ENCODE results near the gene ATP1A1.

The ATP1A1 gene

DNA sequence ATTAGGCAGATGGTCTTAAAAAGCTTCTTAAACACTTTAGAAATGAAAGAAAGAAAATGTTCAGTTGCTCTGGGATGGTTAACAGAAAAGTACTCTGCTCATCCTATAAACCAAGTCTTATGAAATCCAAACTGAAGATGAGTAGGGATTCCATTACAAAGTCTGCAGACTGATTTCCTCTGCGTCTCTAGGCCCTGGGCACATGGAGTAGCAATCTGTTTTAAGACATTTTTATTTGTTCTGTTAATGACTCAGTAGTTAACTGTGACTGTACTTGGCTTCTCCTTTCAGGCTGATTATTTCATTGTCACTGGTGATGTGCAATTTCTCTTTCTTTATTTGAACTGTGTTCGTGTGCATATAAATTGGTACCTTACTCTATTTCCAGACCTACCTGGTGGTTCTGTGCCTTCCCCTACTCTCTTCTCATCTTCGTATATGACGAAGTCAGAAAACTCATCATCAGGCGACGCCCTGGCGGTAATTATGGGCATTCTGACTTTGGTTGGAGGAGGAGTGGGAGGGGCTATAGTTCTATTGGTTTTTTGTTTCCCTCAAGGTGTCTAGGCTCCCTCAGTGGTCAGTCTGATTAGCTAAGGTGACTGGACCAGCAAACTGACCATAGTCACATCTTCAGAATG is 30.6 kb downstream of the ATP1A1 start:
- Histone ChIP-seq H3K9ac (ENCODE audit: low read length) (no peak overlapping the region), H4K20me1 (ENCODE audit: low read depth, low read length) (no peaks in the 10 kb centered on the region), H3K79me2 (ENCODE audit: insufficient read depth, low read length) (no peaks in the 10 kb centered on the region), H3K9me2 (replicated peaks; ENCODE audit: insufficient read depth, low read length) (no peaks in the 10 kb centered on the region), H3K4me2 (ENCODE audit: low read depth, low read length, poor library complexity, severe bottlenecking) (no peak overlapping the region), H3K4me3 (ENCODE audit: insufficient read depth, low read length, poor library complexity, severe bottlenecking) (no peak overlapping the region), H3K27ac (ENCODE audit: low read depth, low read length) (no peak overlapping the region), H3F3A (ENCODE audit: insufficient read depth) (no peaks in the 10 kb centered on the region), H3K9me3 (ENCODE audit: insufficient read depth, low read length) (no peaks in the 10 kb centered on the region), H2AFZ (ENCODE audit: low read depth, low read length, severe bottlenecking) (no peak overlapping the region), H3K27me3 (ENCODE audit: low read length) (no peaks in the 10 kb centered on the region), H3K36me3 (ENCODE audit: low read length) (peaks cover 6% of the 10 kb centered on the region; the same call in 1 of the 2 replicates)
- TF ChIP-seq CTCF (IDR thresholded peaks at IDR 0.05; ENCODE audit: insufficient read depth, low read length, poor library complexity, severe bottlenecking), result no peak
- no peak for TF ChIP-seq EZH2phosphoT487 (conservative IDR thresholded peaks at IDR 0.05; ENCODE audit: low read length)

DNA sequence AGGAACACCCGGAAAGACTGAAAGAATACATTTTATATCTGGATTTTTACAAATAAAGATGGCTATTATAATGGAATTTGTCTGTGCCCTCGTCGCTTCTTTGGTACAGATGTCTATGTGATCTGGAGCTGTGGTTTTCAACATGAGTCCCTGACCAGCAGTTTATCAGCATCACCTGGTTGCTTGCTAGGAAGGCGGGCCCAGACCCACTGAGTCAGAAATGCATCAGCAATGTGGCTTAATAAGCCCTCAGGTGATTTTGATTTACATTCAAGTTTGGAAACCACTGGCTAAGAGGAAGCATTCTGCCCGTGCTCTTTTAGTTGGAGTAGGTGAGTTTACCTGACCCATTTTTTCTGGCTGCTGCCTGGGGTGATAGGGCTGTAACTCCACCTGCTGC is 31.7 kb downstream of the ATP1A1 start:
- no peaks in the 10 kb centered on the region for H3F3A ChIP-seq (ENCODE audit: insufficient read depth)
- no peak overlapping the region for H3K4me3 ChIP-seq (ENCODE audit: insufficient read depth, low read length, poor library complexity, severe bottlenecking)
- H3K9ac ChIP-seq (ENCODE audit: low read length), result no peak overlapping the region
- H3K27ac ChIP-seq (ENCODE audit: low read depth, low read length), result no peak overlapping the region
- no peaks in the 10 kb centered on the region for H4K20me1 ChIP-seq (ENCODE audit: low read depth, low read length)
- no peak overlapping the region for H2AFZ ChIP-seq (ENCODE audit: low read depth, low read length, severe bottlenecking)
- H3K4me2 ChIP-seq (ENCODE audit: low read depth, low read length, poor library complexity, severe bottlenecking), result no peak overlapping the region
- H3K79me2 ChIP-seq (ENCODE audit: insufficient read depth, low read length), result no peaks in the 10 kb centered on the region
- no peaks in the 10 kb centered on the region for H3K9me2 ChIP-seq (replicated peaks; ENCODE audit: insufficient read depth, low read length)
- no peaks in the 10 kb centered on the region for H3K27me3 ChIP-seq (ENCODE audit: low read length)
- H3K9me3 ChIP-seq (ENCODE audit: insufficient read depth, low read length), result no peaks in the 10 kb centered on the region
- no peak for TF ChIP-seq EZH2phosphoT487 (conservative IDR thresholded peaks at IDR 0.05; ENCODE audit: low read length)
- no peak for TF ChIP-seq CTCF (IDR thresholded peaks at IDR 0.05; ENCODE audit: insufficient read depth, low read length, poor library complexity, severe bottlenecking)
- no peaks in the 10 kb centered on the region for H3K36me3 ChIP-seq (ENCODE audit: low read length)

GRCh38 chr1:116405241-116406135 is 32.4 kb downstream of the ATP1A1 start:
- H3K4me3 ChIP-seq (ENCODE audit: insufficient read depth, low read length, poor library complexity, severe bottlenecking), result no peak overlapping the region
- no peaks in the 10 kb centered on the region for H3K9me2 ChIP-seq (replicated peaks; ENCODE audit: insufficient read depth, low read length)
- H3K4me2 ChIP-seq (ENCODE audit: low read depth, low read length, poor library complexity, severe bottlenecking), result no peak overlapping the region
- H3K27me3 ChIP-seq (ENCODE audit: low read length), result no peaks in the 10 kb centered on the region
- no peak overlapping the region for H3K27ac ChIP-seq (ENCODE audit: low read depth, low read length)
- H4K20me1 ChIP-seq (ENCODE audit: low read depth, low read length), result no peaks in the 10 kb centered on the region
- H3K9ac ChIP-seq (ENCODE audit: low read length), result no peak overlapping the region
- H3K36me3 ChIP-seq (ENCODE audit: low read length), result no peaks in the 10 kb centered on the region
- TF ChIP-seq CTCF (IDR thresholded peaks at IDR 0.05; ENCODE audit: insufficient read depth, low read length, poor library complexity, severe bottlenecking) (no peak), EZH2phosphoT487 (conservative IDR thresholded peaks at IDR 0.05; ENCODE audit: low read length) (no peak)
- H3K9me3 ChIP-seq (ENCODE audit: insufficient read depth, low read length), result no peaks in the 10 kb centered on the region
- no peak overlapping the region for H2AFZ ChIP-seq (ENCODE audit: low read depth, low read length, severe bottlenecking)
- H3K79me2 ChIP-seq (ENCODE audit: insufficient read depth, low read length), result no peaks in the 10 kb centered on the region
- no peaks in the 10 kb centered on the region for H3F3A ChIP-seq (ENCODE audit: insufficient read depth)
